NCI-H82 treated with DMSO at 0.1 percent for 48 hours (cell line): ENCODE data around the gene FLAD1.
A peak's percentile ranks its signal among the peaks of the same experiment; 100 is the strongest.

Source experiments
- DNase-seq: peaks from one replicate; lab custom pipeline; 2025; ENCODE audit not compliant: unreplicated experiment; lab: John Stamatoyannopoulos, UW

The FLAD1 gene

DNA sequence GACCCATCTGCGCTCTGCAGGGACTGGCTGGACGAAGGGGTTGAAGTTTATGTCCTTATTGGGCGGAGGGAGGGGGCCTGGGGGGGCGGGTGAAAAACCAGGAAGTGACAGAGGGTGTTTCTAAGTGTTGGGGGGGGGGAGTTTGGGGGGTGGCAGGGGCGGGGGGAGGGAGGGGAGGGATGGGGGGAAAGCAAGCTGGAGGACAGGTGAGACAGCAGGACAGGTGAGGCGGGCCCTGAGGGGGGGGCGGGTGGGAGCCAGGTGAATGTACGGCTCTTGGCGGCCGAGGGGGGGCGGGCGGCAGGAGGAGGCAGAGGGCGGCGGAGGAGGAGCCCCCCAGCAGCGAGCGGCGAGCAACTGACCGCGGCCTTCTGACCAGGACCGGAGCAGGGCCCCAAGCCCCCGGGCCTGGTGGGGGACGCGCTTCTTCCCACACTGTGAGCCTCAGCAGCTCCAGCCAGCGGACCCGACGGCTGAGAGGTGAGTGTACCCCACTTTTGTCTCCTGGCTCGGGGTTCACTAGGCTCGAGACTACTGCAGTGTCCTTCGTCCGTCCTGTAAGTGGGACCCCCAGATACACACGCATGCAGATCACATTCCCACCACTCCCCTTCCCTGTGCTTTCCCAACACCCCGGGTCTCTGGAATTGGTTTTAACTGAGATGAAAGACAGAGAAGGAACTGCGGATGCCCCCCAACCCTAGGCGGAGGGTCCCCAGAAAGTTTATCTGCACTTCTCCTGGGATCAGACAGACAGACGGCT lies 19.5 kb downstream of the FLAD1 start, which contains the start of gene ZBTB7B:
Gene ZBTB7B, plus strand, starts transcription at position 339 of the 763 bp plus-strand sequence. CDS start 11,859 bp downstream, outside the sequence.
- DNase-seq = no peak

DNA sequence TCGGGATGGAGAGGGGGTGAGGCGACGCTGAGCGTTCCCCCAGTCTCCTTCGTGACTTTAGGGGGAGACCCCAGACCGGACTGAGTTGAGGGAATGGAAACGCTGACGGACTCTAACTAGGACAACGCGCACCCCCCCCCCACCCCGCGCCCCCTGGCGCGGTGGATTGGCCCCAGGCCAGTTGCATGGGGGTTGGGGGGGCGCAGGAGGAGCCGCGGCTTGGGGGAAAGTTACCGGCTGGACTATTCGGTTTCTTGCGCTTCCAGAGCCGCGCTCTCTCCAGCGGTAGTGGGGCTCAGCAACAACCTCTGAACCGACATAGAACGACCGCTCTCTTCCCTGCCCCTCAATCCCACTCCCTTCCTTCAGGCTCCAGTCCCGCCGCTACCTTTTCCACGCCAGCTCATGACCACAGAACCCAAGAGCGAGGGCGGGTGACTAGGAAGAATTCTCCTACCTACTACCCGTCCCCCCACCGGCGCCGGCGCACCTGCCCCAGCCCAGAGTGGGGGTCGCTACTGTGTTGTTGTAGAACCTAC lies 20.2 kb downstream of the FLAD1 start:
- DNase-seq = peak; percentile 26

DNA sequence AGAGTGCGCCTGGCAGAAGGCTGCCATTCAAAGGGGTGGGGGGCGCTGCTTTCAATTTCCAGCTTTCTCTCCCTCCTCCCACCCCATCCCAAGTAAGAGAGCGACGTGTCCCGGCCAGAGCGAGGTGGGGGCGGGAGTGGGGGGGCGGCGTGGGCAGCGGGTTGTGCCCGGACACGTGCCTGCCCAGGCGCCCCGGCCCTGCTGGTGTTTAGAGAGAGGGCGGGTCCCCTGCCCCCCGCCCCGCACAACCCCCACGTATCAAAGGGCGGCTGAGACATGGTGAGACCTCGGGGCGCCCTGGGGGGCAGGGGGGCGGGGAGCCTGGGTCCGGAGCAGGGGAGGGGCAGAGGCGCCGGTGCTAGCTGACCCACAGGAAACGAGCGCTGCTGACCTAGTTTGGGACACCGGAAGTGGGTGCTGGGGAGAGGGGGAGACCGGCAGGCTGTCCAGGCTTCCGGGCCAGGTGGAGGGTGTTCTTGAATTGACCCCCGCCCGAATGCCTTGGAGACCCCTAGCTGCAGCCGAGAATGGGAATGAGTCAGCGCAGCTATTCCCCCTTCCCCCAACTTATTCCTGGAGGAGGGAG lies 20.7 kb downstream of the FLAD1 start:
- no peak for DNase-seq

DNA sequence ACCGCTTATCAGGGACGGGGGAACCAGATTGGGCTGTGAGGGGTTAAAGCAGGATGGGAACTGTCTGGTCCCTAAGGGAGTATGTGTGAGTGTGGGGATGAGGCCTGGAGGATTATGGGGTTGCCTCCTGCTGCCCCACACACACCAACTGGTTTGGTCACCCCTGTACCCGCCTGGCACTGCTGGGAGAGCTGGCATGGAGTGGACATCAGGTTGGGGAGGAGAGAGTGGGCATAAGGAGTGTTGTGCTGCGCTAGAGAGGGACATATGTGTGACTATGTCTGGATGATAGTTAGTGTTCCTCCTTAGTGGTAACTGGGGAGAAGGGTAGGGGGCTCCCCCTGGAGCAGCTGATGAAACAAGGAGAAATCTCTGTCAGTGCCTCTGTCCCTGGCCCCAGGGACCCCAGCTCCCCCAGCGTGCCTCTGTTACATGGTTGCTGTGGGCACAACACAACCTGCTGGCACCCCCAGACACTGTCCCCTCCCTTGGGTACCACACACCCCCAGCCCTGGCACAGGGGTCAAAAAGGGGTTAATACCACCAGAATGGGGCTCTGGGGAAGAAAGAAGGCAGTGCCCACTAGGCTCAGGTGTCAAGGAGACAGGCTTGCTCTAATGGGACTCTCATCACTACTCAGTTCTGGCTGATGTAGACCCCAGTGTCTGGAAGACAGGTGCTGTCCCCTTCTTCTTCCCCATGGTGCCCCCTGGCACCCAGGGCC lies 21.4 kb downstream of the FLAD1 start:
- no peak for DNase-seq

DNA sequence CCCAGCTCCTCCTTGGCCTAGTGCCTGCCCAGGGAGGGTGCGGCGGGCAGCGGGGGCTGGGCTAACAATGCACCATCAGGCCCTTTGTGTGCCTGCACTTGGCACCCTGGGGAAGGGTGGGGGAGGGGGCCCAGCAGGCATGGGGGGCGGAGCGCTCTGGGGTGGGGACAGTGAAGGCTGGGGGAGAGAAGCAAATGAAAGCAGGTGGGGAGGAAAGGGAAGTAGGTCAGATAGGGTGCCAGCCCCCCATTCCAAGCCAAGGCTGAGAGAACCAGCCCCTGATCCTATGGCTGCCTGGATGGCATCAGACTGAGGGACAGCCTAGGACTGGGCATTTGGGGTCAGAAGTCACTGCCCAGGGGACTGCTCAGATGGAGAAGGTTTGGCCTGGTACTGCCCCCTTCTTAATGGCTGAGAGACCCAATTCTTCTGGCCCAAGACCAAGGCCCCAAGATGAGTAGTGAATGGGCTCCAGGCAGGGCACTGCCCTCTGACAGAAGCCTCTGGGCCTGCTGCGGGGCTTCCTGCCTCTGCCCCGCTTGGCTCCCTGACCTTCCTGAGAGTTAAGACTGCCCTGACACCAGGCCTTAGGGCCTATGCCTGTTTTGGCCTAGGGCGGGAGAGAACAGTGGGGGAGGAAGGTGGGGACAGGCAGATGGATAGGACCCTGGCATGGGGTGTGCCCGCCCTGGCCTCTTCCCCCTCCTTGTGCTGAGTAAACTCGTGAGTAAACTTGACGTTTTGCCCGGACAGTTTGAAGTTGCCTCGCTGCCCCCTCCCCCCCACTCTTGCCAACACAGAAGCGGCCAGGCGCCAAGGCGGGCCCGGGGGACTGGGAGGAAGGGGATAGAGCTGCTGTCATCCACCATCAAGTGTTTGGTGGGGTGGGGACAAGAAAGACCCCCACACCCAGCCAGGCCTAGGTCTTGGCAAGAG lies 22.2 kb downstream of the FLAD1 start:
- DNase-seq = no peak

DNA sequence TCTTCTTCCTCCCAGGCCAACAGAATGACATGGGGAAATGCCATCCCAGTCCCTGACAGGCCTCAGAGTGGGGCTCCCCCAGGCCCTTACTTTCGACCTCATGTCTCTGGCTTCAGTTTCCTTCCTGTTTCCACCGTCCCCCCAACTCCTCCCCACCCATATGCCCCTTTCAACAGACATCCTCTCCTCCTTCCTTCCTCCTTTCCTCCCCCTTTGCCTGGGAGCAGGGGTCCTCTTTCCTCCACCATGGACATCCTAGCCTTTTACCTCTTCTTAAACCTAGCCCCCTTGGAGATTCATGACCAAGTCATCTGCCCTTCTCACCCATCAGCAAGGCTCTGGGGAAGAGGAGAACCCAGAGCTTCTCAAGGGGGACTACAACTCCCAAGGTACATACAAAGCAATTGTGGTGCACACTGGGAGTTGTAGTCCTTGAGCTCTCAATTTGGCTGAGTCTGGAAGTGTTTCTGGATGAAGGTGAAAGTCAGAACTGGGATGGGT lies 23.5 kb downstream of the FLAD1 start:
- no peak for DNase-seq

DNA sequence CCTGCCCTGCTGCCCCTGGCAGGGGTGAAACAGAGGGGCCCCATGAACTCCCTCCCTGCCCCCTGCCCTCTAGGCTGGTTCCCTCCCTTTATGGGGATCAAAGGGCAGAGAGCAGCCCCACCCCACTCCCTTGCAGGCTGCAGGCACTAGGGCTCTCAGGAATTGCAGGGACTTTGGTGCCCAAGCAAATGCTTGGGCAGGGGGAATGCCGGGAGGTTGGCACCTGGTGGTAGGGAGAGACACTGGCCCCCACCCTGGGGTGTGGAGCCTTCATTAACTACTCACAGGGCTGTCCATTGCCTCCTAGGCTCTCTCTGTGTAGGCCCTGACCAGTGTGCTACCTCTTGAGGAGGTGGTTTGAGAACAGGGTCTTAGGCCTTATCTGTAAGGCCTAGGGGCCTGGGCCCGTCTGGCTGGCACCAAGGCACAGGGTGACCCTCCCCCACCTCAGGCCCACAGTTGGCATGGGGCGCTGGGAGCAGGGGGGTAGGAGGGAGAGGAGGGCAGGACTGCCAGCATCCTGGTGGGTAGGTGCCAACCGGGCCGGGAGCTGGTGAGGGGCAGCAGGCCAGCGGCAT lies 24.2 kb downstream of the FLAD1 start:
- DNase-seq = no peak

DNA sequence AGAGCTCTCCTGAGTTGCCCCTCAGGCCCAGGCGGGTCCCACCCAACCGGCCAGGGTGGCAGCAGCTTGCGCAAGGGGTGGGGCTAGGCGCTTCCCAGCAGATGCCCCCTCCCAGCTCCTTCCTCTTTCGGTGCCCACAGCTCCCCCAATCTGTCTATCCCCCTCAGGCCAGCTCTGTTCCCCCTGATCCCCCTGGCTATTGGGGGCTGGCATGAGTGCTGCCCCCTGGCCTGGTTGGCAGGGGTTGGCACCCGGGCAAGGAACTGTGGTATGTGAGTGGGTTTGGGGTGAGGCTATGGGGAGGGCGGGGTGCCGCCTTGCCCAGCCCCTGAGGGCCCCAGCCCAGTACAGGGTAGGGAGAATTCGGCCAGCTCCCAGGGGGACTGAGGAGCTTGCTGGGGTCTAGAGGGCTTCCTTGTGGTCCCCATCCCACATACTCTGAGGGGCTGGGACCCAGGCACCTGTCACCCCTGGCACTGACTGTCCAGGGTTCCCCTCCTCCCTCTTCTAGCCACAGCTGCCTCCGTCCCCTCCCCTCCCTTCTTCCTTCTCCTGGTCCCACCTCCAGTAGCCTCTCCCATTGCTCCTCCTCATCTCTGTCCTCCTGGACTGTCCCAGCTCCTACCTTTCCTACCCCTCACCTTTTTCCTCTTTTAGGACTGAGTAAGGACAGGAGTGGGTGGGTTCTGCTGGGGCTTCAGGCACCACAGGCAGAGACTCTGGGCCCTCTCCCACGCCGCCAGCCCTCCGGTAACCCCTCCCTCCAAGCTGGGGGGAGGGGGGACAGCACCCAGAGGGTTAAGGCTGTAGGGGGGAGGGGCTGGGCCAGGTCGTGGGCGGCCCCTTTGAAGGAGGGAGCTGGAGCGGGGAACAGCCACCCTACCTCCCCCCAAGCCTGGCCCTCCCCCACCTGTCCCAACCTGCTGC lies 25.1 kb downstream of the FLAD1 start:
- DNase-seq = no peak

DNA sequence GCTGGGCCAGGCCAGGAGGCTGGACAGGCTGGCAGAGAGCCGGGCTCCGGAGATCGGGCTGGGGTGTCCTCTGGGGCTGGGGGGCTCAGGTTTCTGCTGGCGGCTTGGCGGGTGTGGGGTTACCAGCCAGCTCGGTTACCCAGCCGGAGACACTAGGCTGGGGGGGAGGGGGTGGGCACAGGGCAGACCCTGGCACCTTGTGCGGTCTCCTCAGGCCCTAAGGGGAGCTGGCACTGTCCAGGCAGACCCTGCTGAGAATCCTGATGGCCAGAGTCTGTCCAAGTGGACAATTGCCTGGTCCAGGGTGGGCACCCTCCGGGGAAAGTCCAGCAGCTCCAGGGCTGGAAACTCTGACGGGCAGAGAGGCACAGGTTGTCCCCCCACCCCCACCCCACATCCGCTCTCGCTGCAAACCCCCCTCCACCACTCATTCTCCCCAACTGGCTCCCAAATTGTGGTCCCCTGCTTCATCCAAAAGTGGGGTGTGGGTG lies 26.1 kb downstream of the FLAD1 start:
- DNase-seq = no peak

DNA sequence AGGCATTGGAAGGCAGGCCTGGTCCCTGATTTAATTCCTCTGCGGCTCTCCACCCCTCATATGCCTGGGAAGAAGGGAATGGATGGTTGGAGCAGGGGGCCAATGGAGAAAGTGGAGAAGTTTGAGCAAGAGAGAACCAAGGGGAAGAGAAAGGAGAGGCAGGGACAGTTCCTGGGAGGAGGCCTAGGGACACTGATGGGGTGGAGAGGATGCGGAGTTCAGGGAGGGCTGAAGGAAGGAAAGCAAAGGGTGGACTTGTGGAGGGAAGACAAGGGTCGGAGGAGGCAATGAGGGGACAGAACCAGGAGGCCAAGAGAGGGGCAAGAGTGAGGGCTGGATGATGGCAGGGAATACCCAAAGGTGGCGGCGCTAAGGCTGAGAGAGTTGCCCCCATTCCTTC lies 26.6 kb downstream of the FLAD1 start:
- DNase-seq = no peak

DNA sequence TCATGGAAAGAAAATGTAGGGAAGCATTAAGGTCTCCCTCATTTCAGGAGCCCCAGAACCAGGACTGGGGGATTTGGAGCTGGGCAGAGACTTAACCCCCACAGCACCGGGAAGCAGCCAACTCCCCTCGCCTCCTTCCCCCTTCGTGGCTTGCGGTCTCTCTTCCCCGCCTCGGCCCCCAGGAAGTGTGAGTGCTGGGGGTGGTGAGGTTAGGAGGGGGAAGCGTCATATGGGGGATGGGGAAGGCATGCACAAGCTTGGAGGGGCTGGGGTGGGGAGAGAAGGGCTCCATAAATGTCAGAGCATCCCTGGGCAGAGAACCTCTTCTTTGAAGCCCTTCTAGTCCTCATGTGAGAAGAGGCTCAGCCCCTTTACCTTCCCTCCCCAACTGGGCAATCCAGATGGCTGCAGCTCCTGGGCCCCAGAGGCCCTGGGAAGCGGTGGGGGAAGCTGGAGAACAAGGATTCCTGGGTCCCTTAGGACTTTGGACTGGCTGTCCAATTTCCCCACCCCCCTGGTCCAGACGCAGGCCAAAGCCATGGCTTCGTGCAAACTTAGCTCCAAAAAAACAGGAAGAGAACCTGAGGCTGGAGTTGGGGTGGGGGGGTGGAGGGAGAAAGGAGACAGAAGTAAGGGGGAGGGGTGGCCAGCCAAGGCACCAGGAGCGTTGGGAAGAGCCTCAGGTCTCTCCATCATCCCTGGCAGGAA lies 27.2 kb downstream of the FLAD1 start:
- no peak for DNase-seq

DNA sequence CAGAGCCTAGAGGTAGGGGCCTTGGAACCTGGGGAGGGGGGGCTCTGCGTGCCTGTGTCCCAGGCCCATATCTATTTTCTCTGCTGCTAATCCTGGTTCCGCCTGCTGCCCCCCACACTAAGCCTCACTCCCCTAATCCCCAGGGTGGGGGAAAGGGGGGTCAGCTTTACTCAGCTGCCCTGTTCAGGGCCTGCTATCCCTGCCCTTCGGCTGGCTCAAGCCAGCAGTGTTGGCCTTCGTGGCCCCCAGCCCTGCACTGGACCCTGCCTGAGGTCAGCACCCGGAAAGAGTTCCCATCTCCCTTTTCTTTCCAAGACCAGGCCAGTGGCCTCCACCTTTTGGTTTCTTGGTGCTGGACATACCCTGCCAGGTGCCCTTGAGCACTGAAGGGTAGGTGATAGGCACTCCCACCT lies 27.9 kb downstream of the FLAD1 start:
- peak; percentile 56 for DNase-seq

DNA sequence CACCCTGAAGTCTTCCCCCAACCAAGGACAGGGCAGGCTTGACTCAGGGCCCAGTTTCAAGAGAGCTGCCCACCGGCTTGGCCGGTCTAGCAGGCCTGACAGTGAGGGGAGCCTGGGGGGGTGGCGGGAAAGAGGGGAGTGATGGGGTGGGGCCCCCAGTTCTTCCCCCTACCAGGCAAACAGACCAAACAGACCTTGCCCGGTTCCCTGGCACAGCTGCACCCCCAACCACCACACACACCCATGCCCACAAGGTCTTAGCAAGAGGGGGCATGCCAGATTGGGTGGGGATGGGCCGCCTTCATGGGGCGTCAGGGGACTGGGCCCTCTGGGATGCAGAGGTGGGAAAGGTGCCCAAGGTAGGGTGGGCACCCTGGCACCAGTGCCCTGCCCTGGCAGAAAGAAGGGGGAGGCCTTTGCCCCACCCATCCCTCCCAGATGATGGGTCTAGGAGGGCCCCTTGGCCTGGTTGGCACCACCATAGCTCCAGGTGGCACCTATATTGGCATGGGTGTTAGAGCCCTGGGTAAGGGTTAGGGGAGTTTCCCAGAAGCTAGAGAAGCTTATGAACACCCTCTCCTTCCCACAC lies 28.4 kb downstream of the FLAD1 start:
- no peak for DNase-seq

DNA sequence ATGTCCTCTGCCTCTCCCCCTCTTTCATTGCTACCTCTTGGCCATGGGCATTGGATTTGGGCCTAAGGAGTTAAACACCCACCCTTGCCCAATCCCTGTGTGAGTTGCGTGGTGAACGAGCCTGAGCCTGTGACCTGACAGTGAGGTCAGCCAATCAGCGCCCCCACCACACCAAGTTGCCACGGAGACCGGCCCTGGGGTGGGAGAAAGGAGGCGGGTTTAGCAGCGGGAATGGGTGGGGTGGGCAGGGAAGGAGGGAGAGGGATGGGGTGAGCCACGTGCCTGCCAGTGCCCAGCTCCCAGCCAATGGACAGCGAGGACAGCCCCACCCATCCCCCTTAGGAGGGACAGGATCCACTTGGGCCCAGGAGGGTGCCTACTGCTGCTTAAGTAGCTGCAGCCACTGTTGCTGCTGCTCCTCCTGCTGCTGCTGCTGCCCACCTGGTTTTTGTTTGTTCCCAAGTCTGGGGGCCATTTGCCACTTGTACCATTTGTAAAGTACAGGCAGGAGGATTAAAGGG lies 28.9 kb downstream of the FLAD1 start:
- peak; percentile 98 for DNase-seq

DNA sequence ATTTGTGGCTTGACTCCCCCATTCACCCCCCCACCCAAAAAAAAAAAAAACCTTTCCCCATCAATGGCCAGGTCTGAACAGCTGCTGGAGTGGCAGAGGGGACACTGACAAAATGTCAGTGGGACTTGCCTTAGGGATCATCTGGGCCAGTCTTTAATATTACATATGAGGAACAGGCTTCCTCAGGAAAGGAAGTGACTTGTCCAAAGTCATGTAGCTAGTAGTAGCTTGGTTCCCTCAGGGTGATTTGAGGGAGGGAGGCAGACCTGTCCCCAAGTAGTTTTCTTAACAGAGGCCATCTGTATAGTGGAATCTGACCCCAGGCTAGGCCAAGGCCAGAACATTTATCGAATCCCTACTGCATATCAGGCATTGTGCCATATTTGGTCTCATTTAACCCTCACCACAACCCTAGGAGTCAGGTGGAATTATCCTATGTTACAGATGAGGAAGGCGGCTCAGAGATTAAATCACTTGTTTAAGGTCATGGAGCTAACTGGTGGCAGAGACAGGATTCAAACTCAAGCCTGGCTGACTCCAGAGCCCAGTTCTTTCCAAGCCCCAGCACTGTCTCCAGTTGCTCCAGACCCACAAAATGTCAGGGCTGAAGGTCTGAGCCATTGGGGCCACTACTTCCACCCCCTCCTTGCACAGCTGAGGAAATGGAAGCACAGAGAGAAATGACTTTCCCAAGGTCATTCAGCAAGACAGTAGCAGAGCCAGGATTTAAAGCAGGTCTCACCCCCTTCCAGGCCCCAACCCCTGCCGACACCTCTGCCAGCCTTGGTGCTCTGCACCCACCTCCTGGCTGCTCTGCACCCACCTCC lies 29.8 kb downstream of the FLAD1 start:
- no peak for DNase-seq

DNA sequence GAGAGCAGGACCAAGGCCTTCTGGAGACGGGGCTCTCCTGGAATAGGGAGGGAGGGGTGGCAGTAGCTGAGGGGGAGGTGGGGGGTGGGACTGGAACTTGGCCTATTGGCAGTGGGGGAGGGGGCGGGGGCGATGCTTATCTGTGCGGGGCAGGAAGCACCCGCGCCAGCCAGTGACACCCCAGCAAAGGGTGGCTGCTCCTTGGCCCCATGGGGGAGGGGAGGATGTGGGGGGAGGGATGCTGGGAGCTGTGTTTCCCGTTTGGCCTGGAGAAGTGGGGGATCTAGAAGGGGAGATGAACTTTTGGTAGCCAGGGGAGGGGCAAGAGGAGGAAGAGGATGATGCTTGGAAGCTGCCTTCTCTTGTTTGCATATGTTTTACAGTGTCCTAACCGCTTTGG lies 30.5 kb downstream of the FLAD1 start:
- DNase-seq = no peak
